GM13976 (cell line): ENCODE data around the gene CXCR5.

Experiments used
- DNase-seq: peaks from one replicate; pipeline ENCODE4 v3.0.0; 2012; ENCODE audit warnings: low spot score
- CTCF ChIP-seq: IDR thresholded peaks from 2 replicates; pipeline ENCODE4 v1.5.1; 2012; ENCODE audit warnings: borderline replicate concordance, mild to moderate bottlenecking; ENCODE audit not compliant: insufficient read depth; ENCODE audit errors: extremely low read depth, missing control alignments, control extremely low read depth
- in situ Hi-C: fragments of 300-500 bp; cut with MboI; formaldehyde crosslinking; loops from one replicate; pipeline ENCODE4 v1.12.0; 2022; ENCODE audit warnings: low sequenced_read_pairs, mixed read lengths, inconsistent platforms; ENCODE audit not compliant: unreplicated experiment

Gene CXCR5

GRCh38 chr11:118939404-118939915, 55.8 kb downstream of the CXCR5 start:
- in situ Hi-C loops, result no loop called here
- no peak for TF ChIP-seq CTCF
- no peak for DNase-seq

GRCh38 chr11:118939953-118940598, 56.4 kb downstream of the CXCR5 start:
- in situ Hi-C loops, result loop anchor here (5.0 kb wide), 1 partner anchor 33 kb away; no protein-coding TSS in a partner anchor
- DNase-seq, result peak; percentile 75
- TF ChIP-seq CTCF, result no peak

GRCh38 chr11:118947091-118947490, 63.4 kb downstream of the CXCR5 start:
- TF ChIP-seq CTCF, result no peak
- no peak for DNase-seq
- in situ Hi-C loops, result no loop called here
